GM12865 (cell line): ENCODE results near the gene ITGA2.

Experiments used
- DNase-seq: peaks from one replicate; pipeline ENCODE4 v3.0.0; 2010; ENCODE audit warnings: low read depth
- H3K4me3 ChIP-seq: 2 replicates; pipeline ENCODE4 v1.5.1; 2011; ENCODE audit warnings: mild to moderate bottlenecking, low read depth, low read length, control low read depth
- CTCF ChIP-seq: IDR thresholded peaks from 2 replicates; pipeline ENCODE4 v1.5.1; 2011; ENCODE audit warnings: low read length, control low read depth, low read depth, inconsistent platforms; ENCODE audit not compliant: insufficient read depth; ENCODE audit errors: missing control alignments

Gene ITGA2

GRCh38 chr5:52997424-52997823 is 8.3 kb downstream of the ITGA2 start:
- H3K4me3 ChIP-seq, result no peak overlapping the region
- TF ChIP-seq CTCF, result no peak
- DNase-seq, result no peak

- no peak overlapping the region for H3K4me3 ChIP-seq
- no peak for TF ChIP-seq CTCF
- DNase-seq, result no peak
Observed at GRCh38 chr5:52998552-52999313, 9.6 kb downstream of the ITGA2 start.

GRCh38 chr5:52999344-52999949 is 10.3 kb downstream of the ITGA2 start:
- no peak overlapping the region for H3K4me3 ChIP-seq
- TF ChIP-seq CTCF, result no peak
- no peak for DNase-seq

- no peak overlapping the region for H3K4me3 ChIP-seq
- no peak for TF ChIP-seq CTCF
- DNase-seq, result no peak
Observed at GRCh38 chr5:53001541-53001940, 12.4 kb downstream of the ITGA2 start.

- DNase-seq, result no peak
- no peak overlapping the region for H3K4me3 ChIP-seq
- no peak for TF ChIP-seq CTCF
Observed at GRCh38 chr5:53002491-53002890, 13.3 kb downstream of the ITGA2 start.

- no peak overlapping the region for H3K4me3 ChIP-seq
- no peak for TF ChIP-seq CTCF
- no peak for DNase-seq
Observed at GRCh38 chr5:53003144-53003543, 14.0 kb downstream of the ITGA2 start.
